ENCODE measurements around the gene CAPN11.
A peak's percentile ranks its signal among the peaks of the same experiment; 100 is the strongest.

Gene CAPN11

GRCh38 chr6:44217332-44218143 lies 58.9 kb downstream of the CAPN11 start:
- DNase-seq, result peak; percentile 55

- DNase-seq, result no peak
These were observed 60.6 kb downstream of the CAPN11 start for GRCh38 chr6:44219053-44219814.

- no peak for DNase-seq
These were observed 61.5 kb downstream of the CAPN11 start for GRCh38 chr6:44219815-44220784.

- DNase-seq, result no peak
These were observed 62.3 kb downstream of the CAPN11 start for GRCh38 chr6:44220913-44221290.

- DNase-seq, result peak; percentile 83
These were observed 62.8 kb downstream of the CAPN11 start for GRCh38 chr6:44221291-44221960.

- DNase-seq, result no peak
These were observed 63.3 kb downstream of the CAPN11 start for GRCh38 chr6:44221961-44222335.

- no peak for DNase-seq
These were observed 64.1 kb downstream of the CAPN11 start for GRCh38 chr6:44222486-44223318.

GRCh38 chr6:44223319-44224028 lies 64.9 kb downstream of the CAPN11 start, which contains the start of gene SLC29A1:
Gene SLC29A1, plus strand, starts transcription at chr6:44223595. Its CDS starts 3,719 bp downstream, at chr6:44227314.
- DNase-seq, result peak; percentile 26

GRCh38 chr6:44224029-44224964 lies 65.7 kb downstream of the CAPN11 start:
- no peak for DNase-seq

GRCh38 chr6:44224965-44225305 lies 66.3 kb downstream of the CAPN11 start:
- no peak for DNase-seq

- DNase-seq, result no peak
These were observed 67.1 kb downstream of the CAPN11 start for GRCh38 chr6:44225579-44226325.

- no peak for DNase-seq
These were observed 67.9 kb downstream of the CAPN11 start for GRCh38 chr6:44226368-44227147.

GRCh38 chr6:44227148-44227793 lies 68.7 kb downstream of the CAPN11 start:
- no peak for DNase-seq

- DNase-seq, result no peak
These were observed 69.4 kb downstream of the CAPN11 start for GRCh38 chr6:44228031-44228430.

- DNase-seq, result no peak
These were observed 69.8 kb downstream of the CAPN11 start for GRCh38 chr6:44228433-44228832.

- no peak for DNase-seq
These were observed 70.2 kb downstream of the CAPN11 start for GRCh38 chr6:44228836-44229235.

- DNase-seq, result no peak
These were observed 70.9 kb downstream of the CAPN11 start for GRCh38 chr6:44229376-44230033.

All from DMS 273 treated with DMSO at 0.1 percent for 48 hours (cell line).